Activated CD8-positive, alpha-beta memory T cell treated with anti-CD3 and anti-CD28 coated beads, Interleukin-2, amount 10 ng/mL, durations not matched to agents 7 days and 5 days (primary cell): ENCODE measurements around the gene CDC27. TPM values are rescaled to one million over a fixed set of nuclear protein-coding genes. Genes with fewer than 3 reads are reported as not detected.
"Not testable (repeated sequence)": the region's sequence is repeated elsewhere in the genome, so short reads cannot be mapped to it uniquely, and the experiment has no call there.

Experiments used
- ATAC-seq: fragments of 150-1000 bp; cut with Tn5 transposase; one replicate; pipeline ENCODE4 v1.10.0; 2021; ENCODE audit warnings: moderate library complexity
- CTCF ChIA-PET: fragments of 350-600 bp; sonication (Branson Sonifier 250); formaldehyde crosslinking; loops from one replicate; lab custom pipeline; 2021; ENCODE audit warnings: antibody characterized with exemption; lab: Charles Lee
- DNase-seq: peaks from one replicate; pipeline ENCODE4 v3.0.0-alpha.2; 2020
- H3K27ac Mint-ChIP-seq: one replicate; pipeline ENCODE4 v1.8.0; 2021; ENCODE audit warnings: mild to moderate bottlenecking, mixed read lengths
- H3K27me3 Mint-ChIP-seq: one replicate; pipeline ENCODE4 v1.8.0; 2021; ENCODE audit warnings: mixed read lengths
- H3K36me3 Mint-ChIP-seq: one replicate; pipeline ENCODE4 v1.8.0; 2021; ENCODE audit warnings: mild to moderate bottlenecking, mixed read lengths
- H3K4me1 Mint-ChIP-seq: one replicate; pipeline ENCODE4 v1.8.0; 2021; ENCODE audit warnings: mixed read lengths
- H3K4me3 Mint-ChIP-seq: one replicate; pipeline ENCODE4 v1.8.0; 2021; ENCODE audit warnings: mild to moderate bottlenecking, moderate library complexity, mixed read lengths
- H3K9me3 Mint-ChIP-seq: one replicate; pipeline ENCODE4 v1.8.0; 2022; ENCODE audit warnings: low read depth, mixed read lengths
- total RNA-seq, 2 experiments: library from RNA; stranded (reverse); gene quantifications; one replicate each; pipeline ENCODE4 v1.2.3, GENCODE V29; 2021

The CDC27 gene
- total RNA-seq, 2 experiments from 2014 or later, result 151 to 155 TPM

DNA sequence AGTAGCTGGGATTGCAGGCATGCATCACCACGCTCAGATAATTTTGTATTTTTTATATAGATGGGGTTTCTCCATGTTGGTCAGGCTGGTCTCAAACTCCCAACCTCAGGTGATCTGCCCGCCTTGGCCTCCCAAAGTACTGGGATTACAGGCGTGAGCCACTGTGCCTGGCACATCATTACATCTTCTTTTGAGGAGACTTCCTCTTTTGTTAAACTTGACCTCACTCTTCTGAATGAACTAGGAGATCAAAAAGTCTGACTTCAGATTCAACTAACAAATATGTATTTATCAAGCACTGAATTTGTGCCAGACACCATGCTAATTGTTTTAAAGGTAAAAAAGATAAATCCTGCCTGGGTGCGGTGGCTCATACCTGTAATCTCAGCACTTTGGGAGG is 27.7 kb upstream of the CDC27 start:
- not testable (repeated sequence) for H3K27me3 Mint-ChIP-seq, DNase-seq, H3K36me3 Mint-ChIP-seq, H3K4me3 Mint-ChIP-seq, H3K9me3 Mint-ChIP-seq, ATAC-seq
- CTCF ChIA-PET, result interaction anchor here (0.9 to 4.2 kb wide), 2 partner anchors 9 to 17 kb away, joined by 3 to 18 read pairs; partner anchors contain the start of gene MYL4
- Mint-ChIP-seq H3K4me1 (peaks cover 59% of the 10 kb centered on the region), H3K27ac (peak overlapping the region; percentile 78)

DNA sequence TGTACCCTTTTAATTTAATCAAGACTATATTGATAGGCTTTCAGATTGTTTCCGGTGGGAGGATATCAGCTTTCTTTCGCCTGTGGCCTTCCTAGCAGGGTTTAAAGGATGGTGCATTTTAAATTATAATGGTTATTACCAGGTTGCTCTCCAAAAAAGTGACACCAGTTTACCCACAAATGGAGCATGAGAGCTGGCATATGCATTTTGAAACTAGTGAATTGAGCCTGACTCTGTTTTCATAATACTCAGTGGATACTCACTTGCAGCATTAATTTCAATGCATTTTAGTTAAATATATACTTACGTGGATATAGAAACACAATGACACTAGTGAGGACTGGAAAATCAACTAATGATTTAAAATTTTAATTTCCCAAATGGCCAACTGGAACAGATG is 25.8 kb upstream of the CDC27 start:
- Mint-ChIP-seq H3K4me3 (no peak overlapping the region), H3K27ac (no peak overlapping the region), H3K4me1 (peaks cover 42% of the 10 kb centered on the region), H3K27me3 (peaks cover 5% of the 10 kb centered on the region), H3K9me3 (no peaks in the 10 kb centered on the region), H3K36me3 (no peaks in the 10 kb centered on the region)
- DNase-seq, result no peak
- no peak for ATAC-seq
- CTCF ChIA-PET, result interaction anchor here (1.1 kb wide), 1 partner anchor 11 kb away, joined by 3 read pairs; no protein-coding TSS in a partner anchor

GRCh38 chr17:47213540-47213939 is 24.4 kb upstream of the CDC27 start:
- Mint-ChIP-seq H3K4me1 (peaks cover 30% of the 10 kb centered on the region), H3K27me3 (peaks cover 5% of the 10 kb centered on the region), H3K27ac (no peak overlapping the region), H3K9me3 (no peaks in the 10 kb centered on the region), H3K4me3 (no peak overlapping the region), H3K36me3 (no peaks in the 10 kb centered on the region)
- CTCF ChIA-PET, result no interaction called here
- no peak for DNase-seq
- no peak for ATAC-seq

GRCh38 chr17:47212458-47212857 is 23.4 kb upstream of the CDC27 start:
- CTCF ChIA-PET, result no interaction called here
- Mint-ChIP-seq H3K36me3 (no peaks in the 10 kb centered on the region), H3K9me3 (no peaks in the 10 kb centered on the region), H3K4me3 (no peak overlapping the region), H3K27ac (no peak overlapping the region), H3K27me3 (peaks cover 5% of the 10 kb centered on the region), H3K4me1 (peaks cover 28% of the 10 kb centered on the region)
- ATAC-seq (no peak), DNase-seq (no peak)

- CTCF ChIA-PET, result interaction anchor here (1.1 kb wide), 1 partner anchor 16 kb away, joined by 3 read pairs; no protein-coding TSS in a partner anchor
- H3K4me3 Mint-ChIP-seq, result no peak overlapping the region
- ATAC-seq (no peak), DNase-seq (no peak)
- H3K4me1 Mint-ChIP-seq, result peaks cover 30% of the 10 kb centered on the region
- H3K27ac Mint-ChIP-seq, result no peak overlapping the region
- H3K36me3 Mint-ChIP-seq, result no peaks in the 10 kb centered on the region
- peaks cover 5% of the 10 kb centered on the region for H3K27me3 Mint-ChIP-seq
- no peaks in the 10 kb centered on the region for H3K9me3 Mint-ChIP-seq
These were observed 21.7 kb upstream of the CDC27 start for GRCh38 chr17:47210779-47211178.

DNA sequence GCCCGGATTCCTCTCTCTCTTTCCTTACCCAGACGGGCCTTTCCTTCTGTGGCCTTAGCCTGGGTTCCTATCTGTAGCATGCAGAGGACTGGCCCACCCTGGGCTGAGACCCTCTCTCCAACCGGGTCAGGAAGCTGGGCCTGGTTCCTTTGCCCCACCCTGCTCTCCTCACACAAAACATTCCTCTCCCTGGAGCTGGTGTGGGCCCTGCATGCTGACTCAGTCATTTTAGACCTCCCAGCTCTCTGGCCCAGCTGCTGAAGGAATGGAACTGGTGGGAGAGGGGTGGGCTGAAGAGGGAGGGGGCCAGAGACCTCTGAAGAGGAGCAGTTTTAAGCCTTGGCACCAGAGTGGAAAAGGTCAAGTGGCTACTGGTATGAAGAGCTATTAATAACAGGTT is 21.0 kb upstream of the CDC27 start:
- ATAC-seq, result no peak
- no peak overlapping the region for H3K27ac Mint-ChIP-seq
- H3K9me3 Mint-ChIP-seq, result no peaks in the 10 kb centered on the region
- H3K4me3 Mint-ChIP-seq, result no peak overlapping the region
- no peaks in the 10 kb centered on the region for H3K36me3 Mint-ChIP-seq
- peaks cover 32% of the 10 kb centered on the region for H3K4me1 Mint-ChIP-seq
- CTCF ChIA-PET, result interaction anchor here (1.1 to 1.2 kb wide), 2 partner anchors 15 to 19 kb away, joined by 3 read pairs; no protein-coding TSS in a partner anchor
- H3K27me3 Mint-ChIP-seq, result peaks cover 5% of the 10 kb centered on the region
- no peak for DNase-seq

- CTCF ChIA-PET, result interaction anchor here (1.1 to 3.8 kb wide), 4 partner anchors 9 to 20 kb away, joined by 3 to 18 read pairs (median 3); no protein-coding TSS in a partner anchor
- Mint-ChIP-seq H3K4me3 (no peak overlapping the region), H3K4me1 (peaks cover 34% of the 10 kb centered on the region), H3K27me3 (peaks cover 5% of the 10 kb centered on the region), H3K36me3 (no peaks in the 10 kb centered on the region), H3K9me3 (no peaks in the 10 kb centered on the region), H3K27ac (no peak overlapping the region)
- DNase-seq (no peak), ATAC-seq (no peak)
These were observed 20.4 kb upstream of the CDC27 start for GRCh38 chr17:47209499-47209898.

DNA sequence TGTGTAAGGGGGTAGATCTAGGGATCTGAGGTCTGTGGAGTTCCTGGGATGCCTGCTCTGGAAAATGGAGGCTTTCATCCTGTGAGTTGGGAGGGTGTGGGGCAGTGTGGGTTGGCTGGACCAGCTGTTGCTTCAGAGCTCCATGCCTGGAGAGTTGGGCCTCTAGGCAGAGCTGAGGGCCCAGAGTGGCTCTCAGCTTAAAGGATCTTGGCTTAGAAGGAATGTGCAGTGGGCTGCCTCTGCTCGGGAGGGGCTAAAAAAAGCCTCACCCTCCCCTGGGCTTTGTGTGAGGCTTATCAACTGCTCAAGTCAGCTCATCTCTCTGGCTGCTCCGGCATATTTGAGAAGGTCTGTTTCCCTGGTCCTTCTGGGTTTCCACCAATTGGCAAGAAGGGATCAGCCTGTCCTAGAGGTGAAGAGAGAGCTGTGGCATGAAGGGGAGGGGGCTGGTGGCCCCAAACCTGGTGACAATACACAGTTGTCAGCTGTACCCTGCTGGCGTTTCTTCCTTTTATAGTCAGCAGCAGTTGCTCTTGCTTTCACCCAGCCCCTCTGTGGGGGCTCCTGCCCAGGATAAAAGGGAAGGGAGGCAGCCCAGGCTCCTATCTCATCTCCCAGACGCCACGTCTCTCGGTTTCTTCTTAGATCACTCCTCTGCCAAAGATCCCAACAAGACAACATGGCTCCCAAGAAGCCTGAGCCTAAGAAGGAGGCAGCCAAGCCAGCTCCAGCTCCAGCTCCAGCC is 19.8 kb upstream of the CDC27 start, which contains the start of gene MYL4:
Gene MYL4, plus strand, starts transcription at position 605 of the 745 bp plus-strand sequence. Its CDS starts 75 bp downstream, at position 680.
- Mint-ChIP-seq H3K4me3 (no peak within 1 kb of the TSS), H3K27ac (peak within 1 kb of the TSS; percentile 21), H3K4me1 (peaks cover 40% of the 10 kb centered on the region), H3K36me3 (no peaks in the 10 kb centered on the region), H3K27me3 (peaks cover 5% of the 10 kb centered on the region), H3K9me3 (no peaks in the 10 kb centered on the region)
- DNase-seq (no peak), ATAC-seq (no peak)
- CTCF ChIA-PET, result interaction anchor here (1.1 to 3.8 kb wide), 3 partner anchors 9 to 20 kb away, joined by 3 to 18 read pairs (median 3); no protein-coding TSS in a partner anchor

- Mint-ChIP-seq H3K27me3 (peaks cover 2% of the 10 kb centered on the region), H3K9me3 (no peaks in the 10 kb centered on the region), H3K36me3 (no peaks in the 10 kb centered on the region), H3K27ac (no peak overlapping the region), H3K4me1 (peaks cover 48% of the 10 kb centered on the region), H3K4me3 (no peak overlapping the region)
- CTCF ChIA-PET, result interaction anchor here (0.9 to 6.8 kb wide), 4 partner anchors 11 to 23 kb away, joined by 3 to 45 read pairs (median 12); partner anchors contain the start of gene CDC27
- DNase-seq, result no peak
- ATAC-seq, result no peak
These were observed 18.3 kb upstream of the CDC27 start for GRCh38 chr17:47207143-47208067.

GRCh38 chr17:47205419-47205963 is 16.4 kb upstream of the CDC27 start:
- Mint-ChIP-seq H3K4me1 (peaks cover 52% of the 10 kb centered on the region), H3K27me3 (no peaks in the 10 kb centered on the region), H3K4me3 (peak overlapping the region; percentile 72), H3K27ac (peak overlapping the region; percentile 99), H3K36me3 (no peaks in the 10 kb centered on the region), H3K9me3 (no peaks in the 10 kb centered on the region)
- CTCF ChIA-PET, result interaction anchor here (1.0 to 6.8 kb wide), 6 partner anchors 13 to 444 kb away, joined by 3 to 45 read pairs (median 11); partner anchors contain the start of genes CDC27 and KPNB1
- DNase-seq (peak; percentile 88), ATAC-seq (peak; percentile 77)

DNA sequence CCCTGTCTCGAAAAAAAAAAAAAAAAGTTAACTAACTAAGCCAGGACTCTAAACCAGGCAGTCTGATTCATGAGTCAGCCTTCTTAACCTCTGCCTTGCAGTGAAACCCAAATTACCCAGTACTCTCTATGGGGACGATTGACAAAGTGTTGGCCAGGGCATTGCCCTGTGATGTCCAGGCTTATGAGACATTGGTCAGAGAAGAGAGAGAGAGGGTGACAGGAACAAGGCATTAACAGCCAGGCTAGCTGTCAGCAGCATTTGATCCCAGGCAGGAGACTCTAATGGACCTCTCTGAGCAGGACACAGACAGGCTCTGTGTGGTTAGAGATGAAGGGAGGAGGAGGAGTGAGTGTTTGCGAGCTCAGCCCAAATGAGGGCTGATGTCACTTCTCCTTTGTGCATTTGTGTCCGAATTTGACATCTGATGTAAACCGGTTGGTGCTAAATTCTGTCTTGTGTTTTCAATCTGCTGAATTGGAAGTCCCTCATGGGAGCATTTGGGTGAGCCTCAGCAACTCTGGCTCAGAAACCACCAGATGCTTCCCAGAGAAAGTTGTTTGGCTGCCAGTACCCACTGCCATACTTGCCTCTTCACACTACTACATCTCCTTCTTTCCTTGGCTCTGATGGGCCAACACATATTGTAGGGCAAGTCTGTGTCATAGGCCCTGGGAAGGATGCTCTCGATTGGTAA is 15.8 kb upstream of the CDC27 start:
- CTCF ChIA-PET, result interaction anchor here (0.9 to 6.8 kb wide), 6 partner anchors 11 to 445 kb away, joined by 3 to 45 read pairs (median 4); partner anchors contain the start of genes CDC27 and KPNB1
- no peaks in the 10 kb centered on the region for H3K27me3 Mint-ChIP-seq
- peak overlapping the region; percentile 99 for H3K27ac Mint-ChIP-seq
- DNase-seq (peak; percentile 71), ATAC-seq (peak; percentile 72)
- peaks cover 58% of the 10 kb centered on the region for H3K4me1 Mint-ChIP-seq
- H3K36me3 Mint-ChIP-seq, result no peaks in the 10 kb centered on the region
- H3K4me3 Mint-ChIP-seq, result peak overlapping the region; percentile 72
- no peaks in the 10 kb centered on the region for H3K9me3 Mint-ChIP-seq
